KBM-7 (cell line): Measurements from ENCODE around the gene ADK.
A peak's percentile ranks its signal among the peaks of the same experiment; 100 is the strongest.
"Not testable (repeated sequence)": the region's sequence is repeated elsewhere in the genome, so short reads cannot be mapped to it uniquely, and the experiment has no call there.

Source experiments
- DNase-seq: peaks from one replicate; pipeline ENCODE4 v3.0.0-alpha.2; 2015
- in situ Hi-C: fragments of 300-500 bp; cut with MboI; formaldehyde crosslinking; loops from 2 replicates; pipeline ENCODE4 v1.14.3; 2020; ENCODE audit warnings: low sequenced_read_pairs, low pct_unique_long_range_greater_than_20kb, mixed read lengths

ADK gene

DNA sequence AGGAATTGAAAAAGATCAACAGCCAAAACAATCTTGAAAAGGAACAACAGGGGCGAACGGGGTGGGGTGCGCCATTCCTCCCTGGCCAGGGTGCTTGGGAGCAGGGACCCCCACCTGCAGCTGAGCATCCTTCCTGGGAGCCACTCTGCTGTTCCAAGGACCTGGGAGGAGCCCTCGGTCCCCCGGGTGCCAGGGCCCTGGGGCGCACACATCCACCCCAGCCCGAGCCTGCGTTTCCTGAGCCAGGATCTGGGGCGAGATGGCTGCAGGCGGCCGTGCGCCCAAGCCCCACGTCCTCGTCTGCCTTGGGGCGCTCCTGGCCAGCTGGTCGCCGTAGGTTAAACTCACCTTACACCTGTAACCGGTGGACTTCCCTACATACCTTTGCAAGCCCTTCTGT is 11.0 kb upstream of the ADK start:
- in situ Hi-C loops, result no loop called here
- no peak for DNase-seq

- no peak for DNase-seq
- in situ Hi-C loops, result no loop called here
Observed at GRCh38 chr10:74140553-74140952, 10.5 kb upstream of the ADK start.

GRCh38 chr10:74145133-74145532 is 5.9 kb upstream of the ADK start:
- in situ Hi-C loops, result no loop called here
- DNase-seq, result no peak

- in situ Hi-C loops, DNase-seq: not testable (repeated sequence)
Observed at GRCh38 chr10:74146980-74147379, 4.0 kb upstream of the ADK start.

- in situ Hi-C loops, result no loop called here
- no peak for DNase-seq
Observed at GRCh38 chr10:74150204-74150989, 624 bp upstream of the ADK start, which contains the start of gene AP3M1. Gene AP3M1, minus strand, starts transcription at chr10:74150828. Its CDS starts 12,449 bp downstream, at chr10:74138379.

GRCh38 chr10:74151879-74152722 is 1.1 kb downstream of the ADK start:
- in situ Hi-C loops, result no loop called here
- no peak for DNase-seq

DNA sequence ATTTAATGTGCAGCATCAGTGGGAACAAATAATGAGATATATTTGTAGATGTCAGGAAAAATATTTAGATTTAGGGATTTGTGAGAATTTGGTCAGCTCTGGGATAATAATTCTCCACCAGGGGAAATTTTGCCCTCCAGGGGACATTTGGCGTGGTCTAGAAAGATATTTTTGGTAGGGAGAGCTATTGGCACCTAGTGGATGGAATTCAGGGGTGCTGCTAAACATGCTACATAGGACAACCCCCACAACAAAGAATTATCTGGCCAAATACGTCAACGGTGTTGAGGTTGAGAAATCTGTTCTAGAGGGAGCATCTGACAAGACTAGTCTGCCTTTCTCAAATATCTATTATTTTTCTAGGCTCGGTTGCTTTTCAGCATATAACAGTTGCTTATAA is 2.1 kb downstream of the ADK start:
- in situ Hi-C loops, result no loop called here

DNA sequence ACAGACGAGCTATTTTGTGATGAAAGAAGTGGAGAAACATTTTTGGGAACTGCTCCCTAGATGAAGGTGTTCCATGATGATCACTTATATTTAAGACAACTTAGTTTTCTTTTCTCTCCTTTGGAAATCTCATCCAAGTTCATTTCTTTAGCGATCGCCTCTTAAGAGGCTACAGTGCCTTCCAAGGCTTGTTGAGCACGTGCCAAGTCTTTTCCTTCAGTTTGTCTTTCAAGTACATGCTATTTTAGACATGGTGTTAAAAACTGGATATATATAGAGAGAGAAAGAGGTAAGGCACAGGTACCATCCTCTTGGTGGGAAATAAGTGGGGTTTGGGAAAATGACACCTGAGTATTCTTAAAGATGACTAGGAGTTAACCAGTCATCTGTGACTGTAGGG is 2.7 kb downstream of the ADK start:
- no peak for DNase-seq
- in situ Hi-C loops, result no loop called here

More for the DNA sequence above, 2.1 kb downstream of the ADK start:
- no peak for DNase-seq

GRCh38 chr10:74156919-74157289 is 5.9 kb downstream of the ADK start:
- in situ Hi-C loops, result no loop called here
- peak; percentile 61 for DNase-seq

- DNase-seq, result no peak
- in situ Hi-C loops, result no loop called here
Observed at GRCh38 chr10:74160013-74160412, 9.0 kb downstream of the ADK start.

- in situ Hi-C loops, result no loop called here
- no peak for DNase-seq
Observed at GRCh38 chr10:74163319-74164068, 12.5 kb downstream of the ADK start.

DNA sequence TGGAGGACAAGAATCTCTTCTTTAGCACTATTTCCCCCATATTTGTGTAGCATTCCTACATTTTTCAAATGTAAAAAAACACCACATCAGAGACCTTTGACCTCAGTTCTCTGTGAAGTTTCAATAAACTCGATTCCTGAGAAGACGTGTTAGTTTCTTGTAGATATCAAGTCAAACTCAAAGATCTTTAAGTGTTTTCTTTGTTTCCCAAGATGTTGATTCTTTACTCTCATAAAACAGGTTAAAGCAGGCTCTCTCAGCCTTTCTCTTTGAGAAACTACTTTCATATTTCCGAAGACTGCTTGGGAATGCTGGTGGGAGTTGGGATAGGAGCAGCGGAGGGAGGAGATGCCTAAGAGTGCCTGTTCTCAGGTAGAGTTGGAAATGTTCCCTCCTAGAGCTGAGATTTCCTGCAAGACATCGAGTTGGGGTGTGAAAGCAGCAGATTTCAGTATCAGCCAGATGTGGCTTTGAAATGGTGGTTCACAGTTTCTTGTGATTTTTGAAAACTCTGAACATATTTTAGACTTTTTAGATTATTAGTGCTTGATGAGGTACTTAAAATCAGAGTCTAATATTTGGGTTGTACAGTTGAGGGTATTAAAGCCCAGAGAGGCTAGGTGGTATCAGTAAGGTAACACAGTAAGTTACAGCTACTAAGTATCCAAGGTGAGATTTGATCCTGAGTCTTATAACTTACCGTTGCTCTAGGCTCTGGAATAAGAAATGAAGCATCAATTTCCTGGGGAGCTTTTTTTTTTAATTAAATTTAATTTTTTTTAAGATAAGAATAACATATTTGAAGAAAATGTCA is 13.9 kb downstream of the ADK start:
- no peak for DNase-seq
- in situ Hi-C loops, result no loop called here

DNA sequence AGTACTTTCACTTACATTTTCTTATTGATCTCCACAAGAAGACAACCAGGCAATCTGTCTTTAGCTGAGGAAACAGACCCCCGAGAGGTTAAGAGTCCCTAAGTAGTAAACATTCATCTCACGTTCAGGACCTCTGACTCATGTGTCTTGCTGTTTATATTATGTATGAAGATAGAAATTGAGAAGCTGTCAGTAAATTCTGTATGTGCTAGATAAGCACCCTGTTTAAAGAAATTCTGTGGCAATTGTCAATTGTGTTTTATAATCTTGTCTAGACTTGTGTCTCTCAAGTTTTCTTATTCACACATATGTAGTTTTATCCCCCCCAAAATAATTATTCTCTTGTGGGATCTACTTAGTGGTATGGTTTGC is 14.5 kb downstream of the ADK start:
- in situ Hi-C loops, result no loop called here

GRCh38 chr10:74167443-74167842 is 16.4 kb downstream of the ADK start:
- DNase-seq, result no peak
- in situ Hi-C loops, result no loop called here

More for the DNA sequence above, 14.5 kb downstream of the ADK start:
- DNase-seq, result no peak

- DNase-seq, result peak; percentile 48
- in situ Hi-C loops, result no loop called here
Observed at GRCh38 chr10:74171625-74172024, 20.6 kb downstream of the ADK start.

DNA sequence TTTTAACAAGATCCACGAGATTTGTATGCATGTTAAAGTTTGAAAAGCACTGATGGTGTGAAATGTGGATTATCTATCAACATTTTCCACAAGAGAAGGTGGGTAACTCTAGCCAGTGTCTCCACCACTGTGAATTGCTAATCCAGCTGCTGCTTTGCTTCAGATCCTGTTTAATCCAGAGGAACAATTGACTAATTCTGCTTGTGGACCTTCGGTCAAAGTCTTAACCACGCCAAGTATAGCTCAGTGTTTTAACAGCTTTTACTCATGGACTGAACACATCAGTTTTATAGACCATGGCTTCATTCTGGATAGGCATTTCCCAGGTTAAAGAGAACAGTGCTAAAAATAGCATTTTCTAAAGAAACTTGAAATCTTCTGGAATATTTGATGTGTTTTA is 23.5 kb downstream of the ADK start:
- no peak for DNase-seq
- in situ Hi-C loops, result no loop called here

DNA sequence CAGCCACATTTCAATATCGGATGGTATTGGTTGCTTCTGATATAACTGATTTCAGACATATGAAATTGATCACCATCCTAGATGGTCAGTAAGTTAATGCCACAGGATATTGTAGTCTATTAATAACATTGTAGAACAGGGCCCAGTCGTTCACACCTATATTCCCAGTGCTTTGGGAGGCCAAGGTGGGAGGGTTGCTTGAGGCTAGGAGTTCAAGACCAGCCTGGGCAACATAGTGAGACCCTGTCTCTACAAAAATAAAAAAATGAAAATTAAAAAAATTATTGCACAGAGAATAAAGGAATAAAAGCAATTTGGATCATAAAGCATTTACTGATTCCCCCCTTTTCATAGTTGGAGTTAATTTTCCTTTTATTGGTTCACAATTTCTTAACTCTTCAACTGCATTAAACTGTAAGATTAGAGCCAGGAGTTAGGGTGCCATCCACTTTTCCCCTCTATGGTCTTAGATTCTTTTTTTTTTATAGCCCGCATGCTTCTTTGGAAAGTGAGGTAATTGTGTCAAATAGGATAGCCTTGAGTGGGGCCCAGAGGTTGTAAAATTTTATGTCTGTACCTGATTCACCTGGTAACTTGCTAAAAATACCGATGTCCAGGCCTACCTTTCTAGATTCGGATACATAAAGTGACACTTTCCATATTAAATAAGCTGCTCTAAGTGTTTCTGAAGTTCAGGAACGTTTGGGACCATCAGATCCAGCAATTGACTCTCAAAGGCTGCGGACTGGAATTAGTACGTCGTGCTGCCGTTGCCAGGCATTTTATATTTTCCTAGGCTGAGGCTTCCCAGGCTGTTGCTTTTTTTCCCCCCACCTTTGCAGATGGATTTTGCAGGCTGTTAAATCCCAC is 24.7 kb downstream of the ADK start:
- DNase-seq, result no peak
- in situ Hi-C loops, result no loop called here
